MV-4-11 (cell line): ENCODE data around the gene MBOAT1.
A peak's percentile ranks its signal among the peaks of the same experiment; 100 is the strongest.

ENCODE experiments used
- DNase-seq: peaks from one replicate; lab custom pipeline; 2025; lab: John Stamatoyannopoulos, UW

MBOAT1 gene

DNA sequence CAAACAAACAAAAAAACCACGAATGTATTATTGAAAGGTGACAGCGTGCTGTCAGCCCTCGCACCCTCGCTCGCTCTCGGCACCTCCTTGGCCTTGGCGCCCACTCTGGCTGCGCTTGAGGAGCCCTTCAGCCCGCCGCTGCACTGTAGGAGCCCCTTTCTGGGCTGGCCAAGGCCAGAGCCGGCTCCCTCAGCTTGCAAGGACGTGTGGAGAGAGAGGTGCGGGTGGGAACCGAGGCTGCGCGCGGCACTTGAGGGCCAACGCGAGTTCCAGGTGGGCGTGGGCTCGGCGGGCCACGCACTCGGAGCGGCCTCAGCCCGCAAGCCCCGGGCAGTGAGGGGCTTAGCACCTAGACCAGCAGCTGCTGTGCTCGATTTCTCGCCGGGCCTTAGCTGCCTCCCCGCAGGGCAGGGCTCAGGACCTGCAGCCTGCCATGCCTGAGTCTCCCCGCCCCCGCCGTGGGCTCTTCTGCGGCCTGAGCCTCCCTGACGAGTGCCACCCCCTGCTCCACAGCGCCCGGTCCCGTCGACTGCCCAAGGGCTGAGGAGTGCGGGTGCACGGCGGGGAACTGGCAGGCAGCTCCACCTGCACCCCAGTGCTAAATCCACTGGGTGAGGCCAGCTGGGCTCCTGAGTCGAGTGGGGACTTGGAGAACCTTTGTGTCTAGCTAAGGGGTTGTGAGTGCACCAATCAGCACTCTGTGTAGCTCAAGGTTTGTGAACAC is 20.9 kb upstream of the MBOAT1 start:
- DNase-seq, result no peak

DNA sequence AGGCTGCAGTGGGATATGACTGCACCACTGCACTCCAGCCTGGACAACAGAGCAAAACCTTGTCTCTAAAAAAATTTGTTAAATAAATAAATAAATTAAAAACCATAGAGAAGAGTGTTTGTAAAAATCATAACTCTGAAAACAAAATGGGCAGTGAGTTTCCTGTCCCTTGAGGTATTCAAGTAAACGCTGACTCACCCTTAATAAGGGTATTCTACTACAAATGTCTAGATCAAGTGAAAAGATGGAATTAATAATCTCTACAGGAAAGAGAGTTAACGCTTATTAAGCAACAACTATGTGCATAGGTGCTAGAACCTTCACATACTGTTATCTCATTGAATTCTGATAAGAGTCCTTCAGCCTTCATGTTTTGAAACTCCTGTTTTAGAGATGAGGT is 19.9 kb upstream of the MBOAT1 start:
- DNase-seq, result no peak

DNA sequence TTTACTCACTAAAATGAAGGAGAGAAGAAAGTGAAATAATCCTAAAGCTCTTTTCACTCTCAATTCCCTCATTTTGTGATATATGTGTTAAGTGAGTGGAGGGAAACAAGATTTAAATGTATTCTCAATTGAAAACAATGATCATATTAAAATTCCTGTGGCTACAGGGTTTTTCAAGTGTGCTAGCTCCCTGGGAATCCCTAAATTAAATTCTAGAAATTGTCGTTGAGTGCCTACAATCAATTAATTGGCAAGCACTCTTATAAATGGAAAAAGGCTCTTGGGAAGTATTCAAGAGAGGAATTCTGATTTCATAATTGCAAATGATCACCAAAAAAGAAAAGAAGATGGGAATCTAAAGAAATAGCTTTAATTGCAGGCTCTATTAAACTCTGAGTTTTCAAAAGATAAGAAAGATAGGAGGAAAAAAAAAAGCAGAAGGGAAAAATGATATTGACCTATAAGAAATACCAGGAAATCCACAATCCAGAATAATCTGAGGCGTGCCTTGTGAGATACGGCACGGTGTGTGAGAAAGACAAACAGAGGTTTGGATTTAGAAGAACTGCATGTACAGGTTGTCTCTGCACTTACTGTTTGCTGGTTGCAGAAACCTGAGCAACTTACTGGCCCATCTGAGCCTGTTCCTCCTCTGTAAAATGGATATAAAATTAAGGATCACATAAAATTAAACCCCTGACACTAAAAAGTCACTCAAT is 18.3 kb upstream of the MBOAT1 start:
- DNase-seq, result no peak

DNA sequence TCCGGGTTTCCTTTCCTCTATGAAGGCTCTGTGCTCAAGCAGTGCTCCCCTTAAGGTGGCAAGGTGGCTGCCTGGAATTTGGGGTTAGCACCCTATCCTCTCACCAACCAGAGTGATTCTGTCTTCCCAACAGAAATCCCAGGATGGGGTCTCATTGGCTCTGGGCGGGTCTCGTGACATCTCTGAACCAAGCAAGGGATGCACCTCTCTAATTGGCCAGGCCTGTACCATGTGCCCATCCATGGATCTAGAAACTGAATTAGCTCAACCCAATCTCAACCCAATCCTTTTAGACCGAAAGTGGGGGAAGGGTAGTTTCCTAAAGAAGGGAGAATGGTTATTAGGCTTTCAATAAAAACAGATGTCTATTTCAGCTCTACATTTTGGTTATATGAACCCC is 17.6 kb upstream of the MBOAT1 start:
- no peak for DNase-seq

DNA sequence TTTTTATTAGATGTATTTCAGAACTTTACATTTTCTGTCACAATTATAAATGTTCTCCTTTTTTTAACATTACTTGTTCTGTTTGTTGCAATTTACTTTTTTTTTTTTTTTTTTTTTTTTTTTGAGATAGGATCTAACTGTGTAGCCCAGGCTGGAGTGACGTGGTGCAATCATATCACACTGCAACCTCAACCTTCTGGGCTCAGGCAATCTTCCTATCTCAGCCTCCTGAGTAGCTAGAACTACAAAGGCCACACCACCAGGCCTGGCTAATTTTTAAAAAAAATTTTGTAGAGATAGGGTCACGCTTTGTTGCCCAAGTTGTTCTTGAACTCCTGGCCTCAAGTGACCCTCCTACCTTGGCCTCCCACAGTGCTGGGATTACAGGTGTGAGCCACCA is 15.1 kb upstream of the MBOAT1 start:
- DNase-seq, result no peak

- DNase-seq, result peak; percentile 64
Observed at GRCh38 chr6:20223141-20223540, 10.9 kb upstream of the MBOAT1 start.

DNA sequence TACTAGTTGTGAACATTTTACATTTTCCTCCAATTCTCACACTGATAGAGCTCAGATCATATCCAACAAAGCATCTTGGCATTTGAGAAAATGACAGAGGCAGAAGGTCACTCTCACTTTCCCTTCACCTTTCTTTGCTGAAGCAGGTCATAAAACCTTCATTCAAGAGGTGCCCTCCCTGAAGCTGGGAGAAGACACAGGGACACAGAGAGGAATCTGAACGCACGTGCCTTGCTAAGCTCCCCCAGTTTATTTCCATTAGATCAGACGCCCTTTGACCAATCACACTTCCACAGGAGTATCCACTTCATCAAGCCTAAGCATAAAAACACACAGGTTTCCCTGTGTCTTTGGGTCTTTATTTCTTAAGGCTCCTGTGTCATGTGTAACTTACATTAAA is 9.2 kb upstream of the MBOAT1 start:
- DNase-seq, result no peak

DNA sequence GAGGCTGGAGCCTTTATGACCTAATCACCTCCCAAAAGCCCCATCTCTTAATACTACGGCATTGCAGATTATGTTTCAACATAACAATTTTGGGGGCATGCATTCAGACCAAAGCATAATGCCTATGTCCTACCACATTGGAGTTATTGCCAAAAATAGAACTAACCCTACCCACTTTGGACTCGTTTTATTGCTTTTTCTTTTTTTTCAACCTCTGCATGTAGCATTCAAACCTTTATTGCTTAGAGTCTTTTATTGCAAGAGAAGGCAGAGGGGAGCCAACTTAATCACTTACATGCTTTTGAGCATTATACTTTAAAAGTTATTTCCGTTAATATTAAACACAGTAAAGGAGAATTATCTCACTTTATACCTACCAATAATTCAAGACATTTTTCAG is 8.1 kb upstream of the MBOAT1 start:
- no peak for DNase-seq

GRCh38 chr6:20217891-20218290 is 5.6 kb upstream of the MBOAT1 start:
- no peak for DNase-seq

GRCh38 chr6:20217324-20217855 is 5.1 kb upstream of the MBOAT1 start:
- peak; percentile 23 for DNase-seq

- no peak for DNase-seq
Observed at GRCh38 chr6:20215310-20215709, 3.0 kb upstream of the MBOAT1 start.

DNA sequence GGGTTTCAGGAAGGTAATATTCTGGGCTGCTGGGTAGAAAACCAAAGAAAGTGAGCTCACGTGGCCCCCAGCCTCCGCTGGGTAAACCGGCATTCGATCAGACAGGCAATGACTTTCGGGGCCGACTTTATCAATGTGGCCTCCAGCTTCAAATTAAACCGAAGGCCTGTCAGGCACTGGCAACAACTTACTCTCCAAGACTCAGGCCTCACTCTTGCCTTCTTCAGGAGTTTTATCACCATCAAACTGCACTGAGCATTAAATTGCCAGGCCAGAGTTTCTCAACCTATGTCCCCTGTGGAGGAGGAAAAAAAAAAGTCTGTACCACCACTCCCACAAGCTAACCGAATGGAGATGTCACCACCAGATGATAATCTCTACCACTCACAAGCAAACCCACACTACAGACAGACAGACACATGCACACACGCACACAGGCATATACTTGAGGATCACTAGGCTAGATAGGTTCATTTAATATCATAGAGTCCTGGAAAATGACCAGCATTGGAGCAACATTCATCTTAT is 1.1 kb upstream of the MBOAT1 start:
- peak; percentile 57 for DNase-seq

DNA sequence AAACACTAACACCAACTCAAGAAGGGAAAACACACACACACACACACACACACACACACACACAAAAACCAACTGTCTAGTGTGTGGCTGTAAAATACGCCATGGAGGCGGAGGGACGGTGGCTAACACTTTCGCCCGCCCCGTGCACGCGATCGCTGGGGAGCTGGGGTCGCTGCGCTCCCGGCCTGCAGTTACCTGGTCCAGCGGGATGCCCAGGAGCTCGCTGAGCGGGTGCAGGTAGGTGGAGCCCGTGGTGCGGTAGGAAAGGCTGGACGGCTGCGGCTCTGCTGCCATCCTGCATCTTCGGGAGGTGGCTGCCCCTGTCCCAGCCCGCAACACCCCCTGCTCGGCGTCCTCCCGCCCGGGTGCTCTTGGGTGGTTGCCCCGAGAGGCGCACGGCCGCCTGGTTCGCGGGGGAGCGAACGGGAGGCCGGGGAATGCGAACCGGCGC is 303 bp downstream of the MBOAT1 start:
- no peak for DNase-seq

- DNase-seq, result peak; percentile 15
Observed at GRCh38 chr6:20211037-20211940, 980 bp downstream of the MBOAT1 start.

GRCh38 chr6:20210158-20210557 is 2.1 kb downstream of the MBOAT1 start:
- no peak for DNase-seq

DNA sequence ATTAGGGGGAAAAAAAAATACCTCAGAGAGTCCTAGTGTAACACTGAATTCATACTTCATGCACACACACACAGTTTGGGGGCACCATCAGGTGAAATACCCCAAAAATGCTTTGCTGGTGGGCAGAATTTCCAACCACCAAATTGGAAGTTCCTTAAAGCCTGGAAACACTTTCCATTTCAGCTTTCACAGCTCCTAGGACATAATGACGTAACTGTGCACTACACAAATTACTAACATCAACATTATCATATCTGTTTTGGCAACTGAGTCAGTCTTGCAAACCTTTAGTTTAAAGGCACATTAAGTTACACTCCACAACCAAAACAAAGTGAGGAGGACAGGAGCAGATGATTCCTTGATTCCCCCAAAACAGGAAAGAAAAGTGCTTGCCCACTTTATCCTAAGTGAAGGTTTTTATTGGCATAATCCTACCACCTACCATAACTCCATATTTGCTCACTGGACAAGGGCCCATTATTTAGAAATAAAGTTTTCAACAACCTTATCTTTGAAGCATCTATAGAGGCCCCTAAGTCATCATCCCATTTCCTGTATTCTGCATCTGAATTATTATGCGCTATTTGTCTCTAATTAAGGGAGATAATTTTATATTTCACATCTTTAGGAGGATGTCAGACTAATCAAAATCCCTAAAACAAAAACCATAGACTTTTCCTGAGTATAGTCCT is 3.4 kb downstream of the MBOAT1 start:
- DNase-seq, result no peak

- peak; percentile 28 for DNase-seq
Observed at GRCh38 chr6:20207088-20207418, 5.2 kb downstream of the MBOAT1 start.

- DNase-seq, result peak; percentile 40
Observed at GRCh38 chr6:20205722-20206161, 6.5 kb downstream of the MBOAT1 start.

- DNase-seq, result peak; percentile 9
Observed at GRCh38 chr6:20204512-20204894, 7.8 kb downstream of the MBOAT1 start.

GRCh38 chr6:20203561-20204511 is 8.4 kb downstream of the MBOAT1 start:
- DNase-seq, result no peak
